Measurements from ENCODE around the gene MOV10L1.

DNA sequence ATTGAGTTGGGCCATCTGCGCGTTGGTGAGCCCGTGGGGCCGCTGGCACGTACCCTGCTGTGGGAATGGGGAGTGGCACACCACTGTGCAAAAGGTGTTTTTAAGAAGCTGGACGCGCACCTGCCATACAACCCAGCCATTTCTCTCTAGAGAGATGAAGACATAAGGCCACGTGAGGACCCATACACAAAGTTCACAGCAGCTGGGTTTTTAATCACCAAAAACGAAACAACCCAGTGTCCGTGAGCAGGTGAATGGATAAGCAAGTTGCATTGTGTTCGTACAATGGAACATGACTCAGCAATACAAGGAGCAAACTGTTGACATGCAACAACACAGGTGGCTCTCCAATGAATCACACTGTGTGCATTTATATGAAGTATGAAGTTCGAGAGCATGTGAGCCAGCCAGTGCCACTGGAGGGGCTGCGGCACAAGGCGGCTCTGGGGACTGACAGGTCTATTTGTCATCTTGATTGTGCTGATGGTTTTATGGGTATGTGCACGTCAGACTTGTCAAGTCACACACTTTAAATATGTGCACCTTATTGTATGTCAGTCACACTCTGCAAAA lies 50.1 kb downstream of the MOV10L1 start:
- TF ChIP-seq, protein P1, sequence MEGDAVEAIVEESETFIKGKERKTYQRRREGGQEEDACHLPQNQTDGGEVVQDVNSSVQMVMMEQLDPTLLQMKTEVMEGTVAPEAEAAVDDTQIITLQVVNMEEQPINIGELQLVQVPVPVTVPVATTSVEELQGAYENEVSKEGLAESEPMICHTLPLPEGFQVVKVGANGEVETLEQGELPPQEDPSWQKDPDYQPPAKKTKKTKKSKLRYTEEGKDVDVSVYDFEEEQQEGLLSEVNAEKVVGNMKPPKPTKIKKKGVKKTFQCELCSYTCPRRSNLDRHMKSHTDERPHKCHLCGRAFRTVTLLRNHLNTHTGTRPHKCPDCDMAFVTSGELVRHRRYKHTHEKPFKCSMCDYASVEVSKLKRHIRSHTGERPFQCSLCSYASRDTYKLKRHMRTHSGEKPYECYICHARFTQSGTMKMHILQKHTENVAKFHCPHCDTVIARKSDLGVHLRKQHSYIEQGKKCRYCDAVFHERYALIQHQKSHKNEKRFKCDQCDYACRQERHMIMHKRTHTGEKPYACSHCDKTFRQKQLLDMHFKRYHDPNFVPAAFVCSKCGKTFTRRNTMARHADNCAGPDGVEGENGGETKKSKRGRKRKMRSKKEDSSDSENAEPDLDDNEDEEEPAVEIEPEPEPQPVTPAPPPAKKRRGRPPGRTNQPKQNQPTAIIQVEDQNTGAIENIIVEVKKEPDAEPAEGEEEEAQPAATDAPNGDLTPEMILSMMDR (IDR thresholded peaks at IDR 0.05; ENCODE audit: low read depth, low read length), result no peak
- no peak for TF ChIP-seq EZH2phosphoT487 (IDR thresholded peaks at IDR 0.05; ENCODE audit: low read depth)
